ENCODE data around the gene HAND1. TPM values are rescaled to one million over a fixed set of nuclear protein-coding genes. Genes with fewer than 3 reads are reported as not detected.
"Not testable (repeated sequence)": the region's sequence is repeated elsewhere in the genome, so short reads cannot be mapped to it uniquely, and the experiment has no call there.

Gene HAND1
- total RNA-seq, 2 experiments from 2014 or later: not detected

- TF ChIP-seq, protein P1, sequence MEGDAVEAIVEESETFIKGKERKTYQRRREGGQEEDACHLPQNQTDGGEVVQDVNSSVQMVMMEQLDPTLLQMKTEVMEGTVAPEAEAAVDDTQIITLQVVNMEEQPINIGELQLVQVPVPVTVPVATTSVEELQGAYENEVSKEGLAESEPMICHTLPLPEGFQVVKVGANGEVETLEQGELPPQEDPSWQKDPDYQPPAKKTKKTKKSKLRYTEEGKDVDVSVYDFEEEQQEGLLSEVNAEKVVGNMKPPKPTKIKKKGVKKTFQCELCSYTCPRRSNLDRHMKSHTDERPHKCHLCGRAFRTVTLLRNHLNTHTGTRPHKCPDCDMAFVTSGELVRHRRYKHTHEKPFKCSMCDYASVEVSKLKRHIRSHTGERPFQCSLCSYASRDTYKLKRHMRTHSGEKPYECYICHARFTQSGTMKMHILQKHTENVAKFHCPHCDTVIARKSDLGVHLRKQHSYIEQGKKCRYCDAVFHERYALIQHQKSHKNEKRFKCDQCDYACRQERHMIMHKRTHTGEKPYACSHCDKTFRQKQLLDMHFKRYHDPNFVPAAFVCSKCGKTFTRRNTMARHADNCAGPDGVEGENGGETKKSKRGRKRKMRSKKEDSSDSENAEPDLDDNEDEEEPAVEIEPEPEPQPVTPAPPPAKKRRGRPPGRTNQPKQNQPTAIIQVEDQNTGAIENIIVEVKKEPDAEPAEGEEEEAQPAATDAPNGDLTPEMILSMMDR (IDR thresholded peaks at IDR 0.05): no peak
- intact Hi-C loops (cut with micrococcal nuclease): no loop called here
- Mint-ChIP-seq H3K27me3 (peaks cover 48% of the 10 kb centered on the region), H3K4me3 (no peak overlapping the region), H3K27ac (no peak overlapping the region), H3K4me1 (ENCODE audit: low read depth) (peaks cover 12% of the 10 kb centered on the region), H3K36me3 (ENCODE audit: low read depth) (no peaks in the 10 kb centered on the region), H3K9me3 (no peaks in the 10 kb centered on the region)
- no peak for ATAC-seq
- DNase-seq: no peak
- CTCF ChIA-PET: no interaction called here
- POLR2A ChIA-PET: no interaction called here
These were observed 40.4 kb upstream of the HAND1 start for GRCh38 chr5:154518438-154518867.

DNA sequence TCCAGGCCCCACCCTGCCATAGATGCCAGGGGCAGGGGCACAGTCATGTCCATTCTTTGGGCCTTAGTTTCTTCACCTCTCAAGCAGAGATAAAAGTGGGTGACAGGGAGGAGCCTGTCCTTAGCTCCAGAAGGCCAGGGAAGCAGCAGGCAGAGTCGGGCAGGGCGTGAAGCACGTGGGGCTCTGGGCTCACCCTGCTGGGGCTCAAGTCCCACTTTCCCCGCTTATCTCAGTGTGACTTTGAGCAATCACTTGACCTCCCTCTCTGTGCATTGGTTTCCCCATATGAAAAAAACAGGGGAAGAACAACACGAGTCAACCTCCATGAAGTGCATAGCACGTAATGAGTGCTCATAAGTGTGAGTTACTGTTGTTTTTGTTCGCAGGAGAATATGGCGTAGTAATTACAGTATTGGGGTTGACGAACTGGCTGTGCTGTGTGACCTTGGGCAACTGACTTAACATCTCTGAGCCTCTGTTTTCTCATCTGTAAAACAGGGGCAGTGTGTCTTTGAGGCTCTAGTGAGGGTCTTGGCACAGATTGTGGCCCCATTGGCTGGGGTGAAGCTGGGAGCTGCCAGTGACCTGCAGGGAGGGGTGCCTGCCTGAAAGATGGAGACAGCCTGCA, 39.9 kb upstream of the HAND1 start:
- intact Hi-C loops (cut with micrococcal nuclease): no loop called here
- no peaks in the 10 kb centered on the region for H3K36me3 Mint-ChIP-seq (ENCODE audit: low read depth)
- CTCF ChIA-PET: no interaction called here

DNA sequence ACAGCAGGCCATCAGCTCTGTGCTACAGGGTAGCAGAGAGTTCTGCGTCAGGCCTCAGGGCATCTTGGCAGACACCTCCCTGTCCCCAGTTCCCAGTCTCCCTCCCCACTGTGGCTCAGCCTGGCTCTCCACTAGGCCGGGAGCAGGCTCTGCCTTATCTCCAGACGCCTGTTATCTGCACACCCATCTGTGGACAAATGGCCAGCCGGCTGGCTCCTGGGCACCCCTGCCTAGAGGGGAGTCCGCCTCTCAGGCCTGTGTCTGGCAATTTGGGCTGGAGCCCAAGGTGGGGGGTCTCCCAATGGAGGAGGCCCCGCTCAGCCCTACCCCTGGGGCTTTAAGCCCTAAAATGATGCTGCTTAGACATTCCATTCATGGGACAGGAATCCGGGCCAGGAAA, 39.2 kb upstream of the HAND1 start:
- ATAC-seq (no peak), DNase-seq (no peak)
- no peaks in the 10 kb centered on the region for H3K9me3 Mint-ChIP-seq
- intact Hi-C loops (cut with micrococcal nuclease): no loop called here
- no peaks in the 10 kb centered on the region for H3K36me3 Mint-ChIP-seq (ENCODE audit: low read depth)
- TF ChIP-seq, protein P1 (IDR thresholded peaks at IDR 0.05): no peak
- CTCF ChIA-PET: no interaction called here
- H3K4me3 Mint-ChIP-seq: no peak overlapping the region
- H3K27me3 Mint-ChIP-seq: peaks cover 39% of the 10 kb centered on the region
- POLR2A ChIA-PET: no interaction called here
- H3K27ac Mint-ChIP-seq: no peak overlapping the region
- H3K4me1 Mint-ChIP-seq (ENCODE audit: low read depth): peaks cover 14% of the 10 kb centered on the region

More for the DNA sequence above, 39.9 kb upstream of the HAND1 start:
- Mint-ChIP-seq H3K9me3 (no peaks in the 10 kb centered on the region), H3K4me1 (ENCODE audit: low read depth) (peaks cover 14% of the 10 kb centered on the region), H3K27me3 (peaks cover 44% of the 10 kb centered on the region), H3K4me3 (no peak overlapping the region), H3K27ac (no peak overlapping the region)
- TF ChIP-seq, protein P1 (IDR thresholded peaks at IDR 0.05): no peak
- ATAC-seq (no peak), DNase-seq (no peak)
- POLR2A ChIA-PET: no interaction called here

DNA sequence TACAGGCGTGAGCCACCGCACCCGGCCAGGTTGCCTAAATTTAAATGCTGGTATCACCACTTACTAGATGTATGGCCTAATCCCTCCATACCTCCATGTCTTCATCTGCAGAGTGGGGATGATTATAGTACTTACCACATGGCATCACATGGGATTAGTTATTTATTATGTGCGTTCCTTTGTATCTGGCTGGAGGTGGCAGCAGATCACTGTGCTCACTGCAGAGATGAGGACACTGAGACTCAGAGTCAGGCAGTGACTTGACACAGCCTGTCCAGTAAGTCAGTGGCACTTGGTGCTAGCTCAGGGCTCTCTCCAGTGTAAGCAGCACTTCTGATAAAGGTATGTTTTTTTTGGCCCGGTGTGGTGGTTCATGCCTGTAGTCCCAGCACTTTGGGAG, 38.4 kb upstream of the HAND1 start:
- Mint-ChIP-seq H3K4me1 (ENCODE audit: low read depth) (peaks cover 14% of the 10 kb centered on the region), H3K27ac (no peak overlapping the region), H3K27me3 (peaks cover 39% of the 10 kb centered on the region), H3K9me3 (no peaks in the 10 kb centered on the region), H3K36me3 (ENCODE audit: low read depth) (no peaks in the 10 kb centered on the region), H3K4me3 (no peak overlapping the region)
- ATAC-seq (no peak), DNase-seq (no peak)
- TF ChIP-seq, protein P1 (IDR thresholded peaks at IDR 0.05): no peak
- ChIA-PET POLR2A (interaction anchor here (0.9 kb wide), 1 partner anchor 25 kb away, joined by 4 read pairs; no protein-coding TSS in a partner anchor), CTCF (no interaction called here)
- intact Hi-C loops (cut with micrococcal nuclease): no loop called here

GRCh38 chr5:154515488-154515887, 37.5 kb upstream of the HAND1 start:
- Mint-ChIP-seq H3K4me1 (ENCODE audit: low read depth) (peaks cover 14% of the 10 kb centered on the region), H3K27me3 (peaks cover 36% of the 10 kb centered on the region)
- DNase-seq (peak; percentile 45), ATAC-seq (peak; percentile 82)
- H3K4me3 Mint-ChIP-seq; H3K36me3 Mint-ChIP-seq (ENCODE audit: low read depth); H3K9me3 Mint-ChIP-seq; H3K27ac Mint-ChIP-seq; intact Hi-C loops (cut with micrococcal nuclease); CTCF ChIA-PET: not testable (repeated sequence)
- POLR2A ChIA-PET: interaction anchor here (0.9 kb wide), 1 partner anchor 24 kb away, joined by 4 read pairs; no protein-coding TSS in a partner anchor
